ENCODE results near the gene OR2C3.
"Not testable (repeated sequence)": the region's sequence is repeated elsewhere in the genome, so short reads cannot be mapped to it uniquely, and the experiment has no call there.

Gene OR2C3

DNA sequence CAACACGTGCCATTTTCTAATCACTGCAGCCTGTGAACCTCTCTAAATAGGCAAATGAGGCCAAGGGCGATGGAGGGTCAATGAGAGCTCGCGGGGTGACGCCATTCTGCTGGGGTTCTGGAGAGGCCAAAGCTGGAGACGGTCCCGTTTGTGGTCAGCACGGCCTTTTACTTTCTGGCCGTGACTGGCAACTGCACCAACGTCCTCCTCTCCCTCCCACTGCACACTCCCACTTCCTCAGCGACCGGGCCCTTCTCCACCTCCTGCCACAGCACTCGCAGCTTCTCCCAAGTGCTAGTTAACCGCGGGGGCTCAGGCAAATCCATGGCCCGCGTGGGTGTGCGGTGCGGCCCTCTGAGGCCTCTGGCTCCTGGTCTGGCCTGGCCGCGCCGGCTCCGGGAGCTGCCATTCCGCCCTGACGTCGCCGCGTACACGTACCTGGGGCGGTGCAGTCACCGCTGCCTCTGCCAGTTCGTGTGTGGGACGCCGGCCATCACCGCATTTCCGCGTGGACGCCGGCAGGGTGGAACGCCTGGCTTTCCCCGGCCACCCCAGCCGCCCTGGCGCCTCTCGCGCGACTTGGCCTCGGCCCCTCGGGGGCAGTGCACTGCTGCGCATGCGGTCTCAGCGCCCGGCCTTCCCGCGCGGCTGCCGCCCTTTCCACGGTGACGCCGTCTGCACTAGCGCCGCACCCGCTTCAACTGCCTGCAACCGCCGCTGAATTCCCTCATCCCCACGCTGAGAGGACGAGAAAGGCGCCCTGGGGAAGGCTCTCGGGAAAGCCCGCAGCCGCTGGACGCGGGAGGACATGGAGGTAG is 18.2 kb downstream of the OR2C3 start:
- no peak for DNase-seq (ENCODE audit: low read depth)

DNA sequence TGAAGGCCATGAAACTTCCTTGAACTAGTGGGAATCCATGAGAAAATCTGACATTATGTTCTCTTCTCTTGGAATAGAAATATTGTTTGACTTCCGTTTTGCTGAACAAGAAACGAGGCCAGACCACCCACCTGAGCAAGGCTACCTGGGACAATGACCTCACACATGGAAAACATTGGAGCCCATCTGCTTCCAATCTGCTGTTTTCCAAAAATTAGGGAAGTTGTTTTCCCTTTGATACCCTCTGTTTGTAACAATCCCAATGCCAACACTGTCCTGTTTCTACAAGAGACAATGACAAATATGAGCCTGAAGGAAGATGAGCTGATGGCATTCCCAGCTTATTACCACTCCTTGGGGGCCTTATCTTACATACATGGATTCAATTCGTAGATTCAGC is 29.4 kb downstream of the OR2C3 start:
- DNase-seq (ENCODE audit: low read depth), result no peak

DNA sequence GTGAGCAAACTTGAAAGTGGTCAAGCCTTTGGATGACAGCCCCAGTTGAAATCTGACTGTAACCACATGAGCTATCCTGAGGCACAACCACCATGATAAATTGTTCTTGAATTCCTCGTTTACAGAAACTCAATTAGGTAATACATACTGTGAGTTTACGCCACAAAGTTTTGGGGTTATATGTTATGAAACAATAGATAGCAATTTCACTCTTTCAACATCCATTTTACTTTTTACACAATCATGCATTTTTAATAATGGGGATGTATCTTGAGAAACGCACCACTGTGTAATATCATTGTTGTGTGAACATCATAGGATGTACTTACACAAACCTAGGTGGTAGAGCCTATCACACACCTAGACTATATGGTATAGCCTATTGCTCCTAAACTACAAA is 35.4 kb downstream of the OR2C3 start:
- no peak for DNase-seq (ENCODE audit: low read depth)

DNA sequence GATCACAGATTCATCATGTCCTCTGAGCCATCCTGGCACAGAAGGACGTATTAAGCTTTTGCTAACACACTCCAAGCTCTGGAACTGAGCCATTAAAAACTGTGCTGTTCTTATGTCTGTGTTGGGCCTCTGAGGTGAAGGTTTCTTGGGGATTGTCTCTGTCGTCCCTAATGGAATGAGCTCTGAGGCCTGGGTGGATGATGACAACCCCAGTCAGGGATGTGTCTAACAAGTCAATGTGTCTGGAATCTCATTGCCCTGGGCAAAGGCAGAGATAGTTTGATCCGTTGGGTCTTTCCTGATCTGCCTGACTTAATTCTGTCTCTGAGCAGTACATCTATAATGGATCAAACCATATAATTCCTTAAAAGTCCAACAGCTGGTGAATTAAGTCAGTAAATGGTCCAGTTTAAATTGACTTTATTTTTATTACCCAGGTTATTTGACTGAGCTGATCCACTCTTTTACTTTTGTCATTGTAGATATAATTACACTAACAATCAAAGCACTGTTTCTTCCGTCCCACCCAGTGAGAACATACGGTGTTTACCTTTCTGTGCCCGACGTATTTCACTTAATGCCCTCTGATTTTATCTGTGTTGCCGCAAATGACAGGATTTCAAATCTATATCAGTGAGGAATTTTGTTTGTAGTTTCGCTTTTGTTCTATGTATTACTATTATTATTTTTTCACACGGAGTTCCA is 39.5 kb downstream of the OR2C3 start:
- DNase-seq (ENCODE audit: low read depth), result no peak

DNA sequence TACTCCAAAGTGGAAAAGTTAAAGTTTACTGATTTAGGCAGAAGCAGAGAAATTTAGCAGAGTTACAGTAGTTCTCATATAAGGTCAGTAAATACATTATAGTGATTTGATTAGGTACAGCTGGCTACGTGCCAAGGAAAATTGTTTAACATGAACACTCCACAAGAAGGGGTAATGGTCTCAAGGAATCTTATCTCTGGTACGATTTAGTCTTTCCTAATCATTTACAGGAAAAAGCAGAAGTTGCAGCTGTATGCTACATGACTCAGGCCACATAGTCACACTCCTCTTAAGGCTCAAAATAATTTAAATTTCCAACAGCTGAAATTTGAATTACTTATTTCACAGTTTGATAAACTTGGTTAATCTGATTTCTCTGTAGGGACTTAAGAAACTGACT is 41.5 kb downstream of the OR2C3 start:
- DNase-seq (ENCODE audit: low read depth), result no peak

DNA sequence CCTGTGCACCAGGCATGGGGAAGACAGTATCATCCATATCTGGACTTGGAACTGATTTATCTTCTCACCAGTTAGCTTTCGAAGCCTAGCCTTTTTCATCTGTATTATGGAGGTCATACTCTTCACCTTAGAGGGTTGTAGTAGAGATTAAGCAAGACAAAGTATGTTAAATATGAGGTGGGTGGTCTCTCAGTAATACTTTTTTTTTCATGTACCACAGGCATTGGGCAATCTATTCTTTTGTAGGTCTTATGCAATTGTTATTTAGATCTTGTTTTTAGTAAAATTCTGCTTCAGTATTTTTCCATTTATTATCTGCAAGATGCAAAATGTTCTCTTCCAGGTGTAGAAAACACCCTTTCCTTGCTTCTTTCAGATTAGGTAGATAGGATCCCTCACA is 43.1 kb downstream of the OR2C3 start:
- DNase-seq (ENCODE audit: low read depth), result no peak

DNA sequence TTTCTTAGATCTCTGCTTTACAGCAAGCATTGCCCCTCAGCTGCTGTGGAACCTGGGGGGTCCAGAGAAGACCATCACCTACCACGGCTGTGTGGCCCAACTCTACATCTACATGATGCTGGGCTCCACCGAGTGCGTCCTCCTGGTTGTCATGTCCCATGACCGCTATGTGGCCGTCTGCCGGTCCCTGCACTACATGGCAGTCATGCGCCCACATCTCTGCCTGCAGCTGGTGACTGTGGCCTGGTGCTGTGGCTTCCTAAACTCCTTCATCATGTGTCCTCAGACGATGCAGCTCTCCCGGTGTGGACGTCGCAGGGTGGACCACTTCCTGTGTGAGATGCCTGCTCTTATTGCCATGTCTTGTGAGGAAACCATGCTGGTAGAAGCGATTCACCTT is 44.9 kb downstream of the OR2C3 start:
- no peak for DNase-seq (ENCODE audit: low read depth)

DNA sequence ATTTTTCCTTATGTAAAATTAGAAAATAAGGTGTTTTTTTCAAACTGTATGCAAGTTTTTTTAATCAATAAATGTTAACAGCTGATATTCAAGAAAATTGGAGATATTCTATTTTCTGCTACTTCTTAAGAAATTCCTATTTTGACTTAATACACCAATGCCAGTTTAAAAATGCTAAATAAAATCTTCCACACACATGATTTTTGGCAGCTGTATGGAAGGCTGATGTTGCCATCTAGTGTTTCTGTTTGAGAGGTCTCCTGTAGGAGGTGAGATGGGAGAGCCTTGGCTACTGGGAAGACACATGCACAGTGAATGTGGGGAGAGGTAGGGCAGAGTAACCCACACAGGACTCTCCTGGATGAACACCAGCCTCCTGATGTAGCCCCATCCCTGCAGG is 49.2 kb downstream of the OR2C3 start:
- DNase-seq (ENCODE audit: low read depth), result peak; percentile 4

DNA sequence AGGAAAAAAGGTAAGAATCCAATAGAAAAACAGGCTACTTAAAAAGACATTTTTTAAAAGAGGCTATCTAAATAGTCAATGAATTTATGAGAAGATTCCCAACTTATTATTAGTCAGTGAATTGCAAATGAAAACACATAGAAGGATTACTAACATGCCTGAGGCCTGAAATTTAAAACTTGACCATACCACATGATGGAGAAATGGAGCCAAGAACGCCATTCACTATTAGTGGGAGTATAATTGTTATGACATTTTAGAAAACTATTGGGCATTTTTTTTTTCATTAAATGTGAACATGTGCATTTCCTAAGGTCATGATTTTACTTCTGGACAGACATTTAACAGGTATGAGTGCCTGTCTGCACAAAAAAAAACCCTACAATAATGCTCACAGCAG is 53.5 kb downstream of the OR2C3 start:
- DNase-seq (ENCODE audit: low read depth), result no peak

DNA sequence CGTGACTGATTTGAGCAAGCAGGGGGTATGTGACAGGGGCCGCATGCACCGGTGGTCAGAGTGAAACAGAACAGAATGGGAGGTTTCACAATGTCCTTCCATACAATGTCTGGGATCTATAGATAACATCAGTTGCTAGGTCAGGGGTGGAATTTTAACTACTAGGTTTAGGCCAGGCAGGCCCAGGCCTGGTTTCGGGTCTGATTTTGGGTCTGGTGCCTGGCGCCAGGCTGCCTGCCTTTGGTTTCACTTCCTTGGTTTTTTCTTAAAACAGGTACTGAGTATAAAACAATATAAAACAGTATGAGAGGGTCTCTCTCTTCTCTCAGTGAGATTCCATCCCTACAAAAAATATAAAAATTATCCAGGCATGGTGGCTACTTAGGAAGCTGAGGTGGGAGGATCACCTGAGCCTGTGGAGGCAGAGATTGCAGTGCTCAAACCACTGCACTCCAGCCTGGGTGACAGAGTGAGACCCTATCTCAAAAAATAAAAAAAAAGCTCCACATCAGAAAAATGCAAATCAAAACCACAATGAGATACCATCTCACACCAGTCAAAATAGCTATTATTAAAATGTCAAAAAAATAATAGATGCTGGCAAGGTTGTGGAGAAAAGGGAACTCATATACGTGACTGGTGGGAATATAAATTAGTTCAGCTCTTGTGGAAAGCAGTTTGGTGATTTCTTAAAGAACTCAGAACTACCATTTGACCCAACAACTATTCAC is 59.7 kb downstream of the OR2C3 start:
- not testable (repeated sequence) for DNase-seq (ENCODE audit: low read depth)

DNA sequence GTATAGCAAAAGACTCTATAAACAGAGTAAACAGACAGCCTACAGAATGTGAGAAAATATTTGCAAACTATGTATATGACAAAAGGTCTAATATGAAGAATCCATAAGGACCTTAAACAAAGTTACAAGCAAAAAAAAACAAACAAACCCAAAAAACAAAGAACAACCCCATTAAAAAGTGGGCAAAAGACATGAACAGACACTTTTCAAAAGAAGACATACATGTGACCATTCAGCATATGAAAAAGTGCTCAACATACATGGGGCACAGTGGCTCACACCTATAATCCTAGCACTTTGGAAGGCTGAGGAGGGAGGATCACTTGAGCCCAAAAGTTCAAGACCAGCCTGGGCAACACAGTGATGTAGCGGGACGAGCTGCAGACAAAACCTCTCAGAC is 60.4 kb downstream of the OR2C3 start:
- DNase-seq (ENCODE audit: low read depth), result no peak
